VCaP (cell line): Measurements from ENCODE around the gene TRAM2.

Source experiments
- H3K27ac ChIP-seq: fragments of 450-650 bp; 2 replicates; pipeline ENCODE4 v1.5.1; 2017
- TF ChIP-seq, protein P1 (sequence below): fragments of 450-650 bp; conservative IDR thresholded peaks from 2 replicates; pipeline ENCODE4 v1.5.1; 2017; ENCODE audit warnings: mild to moderate bottlenecking, moderate library complexity

Gene TRAM2

GRCh38 chr6:52545406-52546119, 31.3 kb downstream of the TRAM2 start:
- peak overlapping the region; percentile 72 for H3K27ac ChIP-seq
- TF ChIP-seq, protein P1, sequence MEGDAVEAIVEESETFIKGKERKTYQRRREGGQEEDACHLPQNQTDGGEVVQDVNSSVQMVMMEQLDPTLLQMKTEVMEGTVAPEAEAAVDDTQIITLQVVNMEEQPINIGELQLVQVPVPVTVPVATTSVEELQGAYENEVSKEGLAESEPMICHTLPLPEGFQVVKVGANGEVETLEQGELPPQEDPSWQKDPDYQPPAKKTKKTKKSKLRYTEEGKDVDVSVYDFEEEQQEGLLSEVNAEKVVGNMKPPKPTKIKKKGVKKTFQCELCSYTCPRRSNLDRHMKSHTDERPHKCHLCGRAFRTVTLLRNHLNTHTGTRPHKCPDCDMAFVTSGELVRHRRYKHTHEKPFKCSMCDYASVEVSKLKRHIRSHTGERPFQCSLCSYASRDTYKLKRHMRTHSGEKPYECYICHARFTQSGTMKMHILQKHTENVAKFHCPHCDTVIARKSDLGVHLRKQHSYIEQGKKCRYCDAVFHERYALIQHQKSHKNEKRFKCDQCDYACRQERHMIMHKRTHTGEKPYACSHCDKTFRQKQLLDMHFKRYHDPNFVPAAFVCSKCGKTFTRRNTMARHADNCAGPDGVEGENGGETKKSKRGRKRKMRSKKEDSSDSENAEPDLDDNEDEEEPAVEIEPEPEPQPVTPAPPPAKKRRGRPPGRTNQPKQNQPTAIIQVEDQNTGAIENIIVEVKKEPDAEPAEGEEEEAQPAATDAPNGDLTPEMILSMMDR = no peak

DNA sequence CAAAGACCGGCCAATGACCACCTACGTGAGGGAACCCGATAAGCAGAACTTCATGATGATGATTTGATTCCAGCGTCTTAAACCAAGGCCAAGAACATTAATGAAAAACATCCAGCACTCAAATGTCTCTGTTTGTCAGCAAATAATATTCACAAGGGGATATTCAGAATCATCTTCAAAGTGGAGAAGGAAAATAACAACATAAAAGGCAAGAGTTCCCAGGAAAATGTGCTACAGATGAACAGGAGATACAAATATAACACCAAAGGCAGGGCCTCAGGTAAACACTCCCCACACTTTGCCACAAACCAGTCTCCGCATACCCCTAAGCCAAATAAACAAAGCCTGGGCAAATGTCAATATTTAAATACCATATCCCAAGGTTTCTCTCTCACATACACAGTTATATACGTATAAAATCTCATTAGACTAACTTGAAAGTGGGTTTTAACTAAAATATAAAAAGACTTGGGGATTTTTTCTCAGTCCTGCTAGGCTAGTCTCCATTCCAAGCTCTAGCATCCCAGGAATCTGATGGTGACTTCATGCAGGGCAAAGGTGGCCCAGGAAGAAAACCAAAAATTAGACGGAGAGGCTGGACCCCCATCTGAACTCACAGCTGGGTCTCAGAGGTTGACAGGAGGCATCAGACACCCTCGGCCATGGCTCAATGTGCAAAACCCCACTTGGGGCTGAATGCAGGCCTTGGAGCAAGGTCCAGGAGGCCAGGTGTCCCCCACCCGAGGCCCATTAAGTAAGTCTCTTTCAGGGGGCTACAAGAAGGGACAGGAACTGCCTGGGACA, 32.1 kb downstream of the TRAM2 start:
- H3K27ac ChIP-seq = peak overlapping the region; percentile 72
- TF ChIP-seq, protein P1 = no peak

GRCh38 chr6:52543729-52544601, 32.9 kb downstream of the TRAM2 start:
- TF ChIP-seq, protein P1 = no peak
- peak overlapping the region; percentile 72 for H3K27ac ChIP-seq

DNA sequence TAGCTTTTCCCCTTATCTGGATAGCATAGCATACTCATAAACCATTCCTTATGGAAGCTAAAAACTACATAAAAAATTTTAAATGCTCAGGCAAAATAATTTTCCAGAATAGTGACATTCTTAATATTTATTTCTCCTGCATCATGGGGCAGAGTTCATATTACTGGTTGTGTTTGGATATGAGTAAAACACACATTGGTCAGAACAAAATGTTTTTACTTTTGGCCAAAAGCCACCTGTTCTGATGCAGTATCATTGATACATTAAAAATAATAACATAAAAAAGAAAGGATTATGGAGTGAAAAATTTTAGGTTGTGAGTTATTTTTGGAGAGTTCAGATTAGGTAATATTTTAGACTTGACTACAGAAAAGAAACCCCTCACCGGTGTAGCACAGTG, 33.6 kb downstream of the TRAM2 start:
- TF ChIP-seq, protein P1 = no peak
- H3K27ac ChIP-seq = peak overlapping the region; percentile 72

DNA sequence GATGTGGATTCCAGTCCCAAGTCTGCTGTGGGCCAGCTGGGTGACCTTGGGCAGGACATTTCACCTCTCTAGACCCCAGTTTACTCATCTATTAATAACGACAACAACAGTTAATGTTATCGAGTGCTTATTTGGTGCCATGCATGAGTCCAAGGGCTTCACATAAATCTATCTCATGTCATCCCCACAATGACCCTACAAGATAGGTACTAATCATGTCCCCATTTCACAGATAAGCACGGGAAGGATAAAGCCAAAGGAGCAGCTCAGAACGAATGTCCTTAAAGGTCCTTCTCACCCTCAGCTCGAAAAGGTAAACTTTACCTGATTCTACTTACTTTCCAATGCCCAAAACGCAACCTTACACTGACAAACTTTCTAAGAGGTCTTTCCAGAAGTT, 35.7 kb downstream of the TRAM2 start:
- no peak overlapping the region for H3K27ac ChIP-seq
- TF ChIP-seq, protein P1 = no peak

DNA sequence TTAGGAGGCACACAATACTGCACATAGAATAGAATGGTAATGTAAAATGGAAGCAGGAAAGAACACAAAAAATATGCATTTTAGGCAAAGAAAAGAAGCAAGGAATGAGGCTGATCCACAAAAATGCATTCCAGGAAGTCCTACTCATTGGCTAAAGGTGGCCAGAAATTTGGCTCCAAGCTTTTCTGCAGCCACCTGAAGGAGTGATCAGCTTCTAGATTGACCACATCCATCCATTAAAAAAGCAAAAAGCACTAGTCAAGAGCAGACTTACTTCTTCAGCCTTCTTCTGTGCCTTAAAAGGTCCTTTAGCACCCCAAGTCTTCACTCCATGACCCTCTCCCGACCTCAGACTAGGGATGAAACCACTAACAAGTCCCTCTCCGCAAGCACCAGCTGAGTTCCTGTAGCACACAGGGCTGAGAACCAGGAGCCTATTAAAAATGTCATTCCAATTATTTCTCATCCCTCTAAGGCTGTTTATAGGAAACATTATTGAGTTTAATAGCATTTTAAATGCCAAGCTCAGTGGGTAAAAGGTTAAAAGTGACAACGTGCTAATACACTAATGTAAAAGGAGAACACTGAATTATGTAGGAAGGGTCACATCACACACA, 36.5 kb downstream of the TRAM2 start:
- TF ChIP-seq, protein P1 = no peak
- H3K27ac ChIP-seq = no peak overlapping the region

DNA sequence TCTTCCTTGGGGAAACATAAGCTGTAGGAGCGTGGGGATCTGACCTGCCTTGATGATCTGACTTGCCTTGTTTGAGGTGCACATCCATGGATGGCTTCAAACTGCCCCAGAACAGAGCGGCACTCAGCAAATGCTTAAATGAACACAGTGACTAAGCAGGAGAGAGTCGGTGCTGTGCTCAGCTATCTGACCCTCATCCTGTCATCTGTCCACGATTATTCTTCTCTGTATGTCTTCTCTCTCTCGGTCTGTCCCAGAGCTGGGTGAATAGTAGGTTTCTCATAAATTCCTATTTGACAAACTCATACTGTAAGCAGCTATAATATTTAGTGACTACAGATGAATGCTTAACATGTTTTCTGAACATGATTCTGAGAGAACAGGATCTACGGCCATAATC, 37.3 kb downstream of the TRAM2 start:
- H3K27ac ChIP-seq = no peak overlapping the region
- TF ChIP-seq, protein P1 = no peak
